GM18505 (cell line): ENCODE data around the gene TLR9.

Experiments used
- ATAC-seq: cut with Tn5 transposase; IDR thresholded peaks from one replicate; pipeline ENCODE4 v1.9.1; 2021; ENCODE audit not compliant: unreplicated experiment
- POLR2A ChIP-seq: IDR thresholded peaks from 4 replicates; pipeline ENCODE4 v1.6.1; 2011; ENCODE audit warnings: borderline replicate concordance; ENCODE audit not compliant: insufficient read depth, insufficient read length; ENCODE audit errors: extremely low read depth

The TLR9 gene

GRCh38 chr3:52240059-52240885 lies 14.8 kb upstream of the TLR9 start:
- peak; percentile 66 for TF ChIP-seq POLR2A
- no peak for ATAC-seq

- peak; percentile 88 for TF ChIP-seq POLR2A
- peak; percentile 74 for ATAC-seq
These were observed 13.6 kb upstream of the TLR9 start, which contains the start of gene TWF2 for GRCh38 chr3:52238761-52239701. TSS of gene TWF2 (minus strand) at chr3:52239158. CDS start at chr3:52239016, 142 bp downstream.

GRCh38 chr3:52238193-52238760 lies 12.8 kb upstream of the TLR9 start:
- TF ChIP-seq POLR2A, result no peak
- ATAC-seq, result no peak

GRCh38 chr3:52237657-52238172 lies 12.3 kb upstream of the TLR9 start:
- TF ChIP-seq POLR2A, result no peak
- no peak for ATAC-seq

- no peak for ATAC-seq
- no peak for TF ChIP-seq POLR2A
These were observed 11.7 kb upstream of the TLR9 start for GRCh38 chr3:52237006-52237656.

GRCh38 chr3:52236424-52236886 lies 11.0 kb upstream of the TLR9 start:
- TF ChIP-seq POLR2A, result no peak
- ATAC-seq, result no peak

GRCh38 chr3:52234516-52235447 lies 9.3 kb upstream of the TLR9 start:
- TF ChIP-seq POLR2A, result no peak
- no peak for ATAC-seq

GRCh38 chr3:52233968-52234367 lies 8.5 kb upstream of the TLR9 start:
- no peak for ATAC-seq
- TF ChIP-seq POLR2A, result no peak

- no peak for ATAC-seq
These were observed 7.7 kb upstream of the TLR9 start for GRCh38 chr3:52233108-52233591.

GRCh38 chr3:52232279-52233107 lies 7.0 kb upstream of the TLR9 start:
- no peak for TF ChIP-seq POLR2A

More at GRCh38 chr3:52233108-52233591, 7.7 kb upstream of the TLR9 start:
- TF ChIP-seq POLR2A, result no peak

More at GRCh38 chr3:52232279-52233107, 7.0 kb upstream of the TLR9 start:
- no peak for ATAC-seq
